SK-N-MC (cell line): Measurements from ENCODE around the gene GALNT13.

Experiments used
- EZH2 ChIP-seq: fragments of 200-600 bp; sonication (generic); IDR thresholded peaks from one replicate; pipeline ENCODE4 v1.6.1; 2017; ENCODE audit warnings: antibody characterized with exemption
- FOXP2 ChIP-seq: optimal IDR thresholded peaks from 2 replicates; pipeline ENCODE3; 2011; ENCODE audit warnings: mild to moderate bottlenecking, moderate library complexity; ENCODE audit not compliant: insufficient read depth; ENCODE audit errors: extremely low read length, control extremely low read depth
- POLR2AphosphoS5 ChIP-seq: IDR thresholded peaks from 2 replicates; pipeline ENCODE4 v1.6.1; 2012; ENCODE audit warnings: mild to moderate bottlenecking, low read depth, low read length, borderline replicate concordance

DNA sequence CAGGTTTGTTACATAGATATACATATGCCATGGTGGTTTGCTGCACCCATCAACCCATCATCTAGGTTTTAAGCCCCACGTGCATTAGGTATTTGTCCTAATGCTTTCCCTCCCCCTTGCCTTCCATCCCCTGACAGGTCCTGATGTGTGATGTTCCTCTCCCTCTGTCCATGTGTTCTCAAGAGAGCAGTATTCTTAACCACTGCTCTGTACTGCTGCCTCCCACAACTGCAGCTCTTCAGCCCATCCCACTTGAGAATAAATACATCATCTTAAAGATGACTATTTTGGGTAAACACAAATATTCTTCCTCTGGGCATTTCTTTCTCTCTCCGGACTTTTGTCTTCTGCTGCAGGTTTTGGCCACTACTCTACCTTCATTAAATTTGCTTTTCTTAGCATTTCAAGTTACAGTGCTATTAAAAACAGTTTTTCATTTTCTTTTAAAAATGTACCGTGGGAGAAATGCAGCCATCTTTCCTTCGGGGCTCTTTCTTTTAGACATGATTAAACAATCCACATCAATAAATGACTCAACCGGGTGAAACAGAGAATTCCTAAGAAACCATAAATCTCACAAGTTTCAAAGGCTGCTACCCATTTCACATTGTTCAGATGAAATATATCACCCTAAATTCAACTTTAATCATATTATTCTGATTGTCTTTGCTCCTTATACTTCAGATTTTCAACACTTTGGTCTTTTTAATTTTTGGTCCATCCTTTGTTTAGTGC, 323.4 kb downstream of the GALNT13 start:
- TF ChIP-seq EZH2 (no peak), POLR2AphosphoS5 (no peak), FOXP2 (no peak)
